Middle frontal gyrus (tissue), 1 donor: Measurements from ENCODE around the gene SEMA6A.

Experiments used
- DNase-seq: peaks from one replicate; pipeline ENCODE4 v3.0.0-alpha.2; 2015; ENCODE audit warnings: low spot score; ENCODE audit errors: extremely low spot score

The SEMA6A gene

GRCh38 chr5:116577064-116577788 is 2.6 kb upstream of the SEMA6A start:
- no peak for DNase-seq

GRCh38 chr5:116576053-116576713 is 1.6 kb upstream of the SEMA6A start:
- DNase-seq: no peak

GRCh38 chr5:116575326-116576052 is 866 bp upstream of the SEMA6A start:
- DNase-seq: peak; percentile 9

- no peak for DNase-seq
Observed at GRCh38 chr5:116573702-116574366, 789 bp downstream of the SEMA6A start.

- DNase-seq: no peak
Observed at GRCh38 chr5:116573279-116573701, 1.3 kb downstream of the SEMA6A start.

GRCh38 chr5:116572350-116573278 is 2.0 kb downstream of the SEMA6A start:
- DNase-seq: no peak

GRCh38 chr5:116571568-116572349 is 2.9 kb downstream of the SEMA6A start:
- no peak for DNase-seq

GRCh38 chr5:116569999-116570398 is 4.6 kb downstream of the SEMA6A start:
- DNase-seq: no peak

GRCh38 chr5:116567106-116567505 is 7.5 kb downstream of the SEMA6A start:
- DNase-seq: no peak

- DNase-seq: no peak
Observed at GRCh38 chr5:116566251-116566650, 8.4 kb downstream of the SEMA6A start.

- DNase-seq: no peak
Observed at GRCh38 chr5:116564756-116565490, 9.7 kb downstream of the SEMA6A start.

GRCh38 chr5:116564312-116564711 is 10.3 kb downstream of the SEMA6A start:
- no peak for DNase-seq

- no peak for DNase-seq
Observed at GRCh38 chr5:116563736-116564308, 10.8 kb downstream of the SEMA6A start.

- DNase-seq: no peak
Observed at GRCh38 chr5:116562669-116563068, 12.0 kb downstream of the SEMA6A start.

- DNase-seq: no peak
Observed at GRCh38 chr5:116561658-116562057, 13.0 kb downstream of the SEMA6A start.

- DNase-seq: no peak
Observed at GRCh38 chr5:116559673-116560164, 14.9 kb downstream of the SEMA6A start.

- DNase-seq: no peak
Observed at GRCh38 chr5:116559239-116559638, 15.4 kb downstream of the SEMA6A start.

GRCh38 chr5:116557669-116558271 is 16.9 kb downstream of the SEMA6A start:
- no peak for DNase-seq
